Stomach (tissue), 4 donors: ENCODE data around the gene AGAP2.

Source experiments
- CTCF ChIP-seq, 7 experiments: fragments of 450-650 bp in 4 of 7; fragments of 200-600 bp in 3 of 7; sonication (generic) in 3 of 7; IDR thresholded peaks; one replicate each; pipeline ENCODE4 v1.5.1; 2016 to 2019; ENCODE audit warnings: antibody characterized with exemption in 7 of 7, control low read depth in 2 of 7, mild to moderate bottlenecking in 1 of 7
- POLR2A ChIP-seq, 4 donors: fragments of 450-650 bp; IDR thresholded peaks; one replicate each; pipeline ENCODE4 v1.6.1; 2016; ENCODE audit warnings: antibody characterized with exemption in 4 of 4, control low read depth in 2 of 4, mild to moderate bottlenecking in 1 of 4, moderate library complexity in 1 of 4
- POLR2AphosphoS5 ChIP-seq, 3 donors: sonication (generic); formaldehyde crosslinking; IDR thresholded peaks; one replicate each; pipeline ENCODE4 v1.6.1; 2016; ENCODE audit warnings: antibody characterized with exemption in 3 of 3

GRCh38 chr12:57741844-57742738 is 3.5 kb upstream of the AGAP2 start:
- no peak for TF ChIP-seq POLR2A (IDR thresholded peaks at IDR 0.05)
- no peak for TF ChIP-seq CTCF (IDR thresholded peaks at IDR 0.05)
- no peak for TF ChIP-seq POLR2AphosphoS5 (IDR thresholded peaks at IDR 0.05)
